Measurements from ENCODE around the gene NOTUM. TPM values are rescaled to one million over a fixed set of nuclear protein-coding genes. Genes with fewer than 3 reads are reported as not detected.

Gene NOTUM
- total RNA-seq, 2 experiments from 2014 or later, result 0.41 to 0.49 TPM

DNA sequence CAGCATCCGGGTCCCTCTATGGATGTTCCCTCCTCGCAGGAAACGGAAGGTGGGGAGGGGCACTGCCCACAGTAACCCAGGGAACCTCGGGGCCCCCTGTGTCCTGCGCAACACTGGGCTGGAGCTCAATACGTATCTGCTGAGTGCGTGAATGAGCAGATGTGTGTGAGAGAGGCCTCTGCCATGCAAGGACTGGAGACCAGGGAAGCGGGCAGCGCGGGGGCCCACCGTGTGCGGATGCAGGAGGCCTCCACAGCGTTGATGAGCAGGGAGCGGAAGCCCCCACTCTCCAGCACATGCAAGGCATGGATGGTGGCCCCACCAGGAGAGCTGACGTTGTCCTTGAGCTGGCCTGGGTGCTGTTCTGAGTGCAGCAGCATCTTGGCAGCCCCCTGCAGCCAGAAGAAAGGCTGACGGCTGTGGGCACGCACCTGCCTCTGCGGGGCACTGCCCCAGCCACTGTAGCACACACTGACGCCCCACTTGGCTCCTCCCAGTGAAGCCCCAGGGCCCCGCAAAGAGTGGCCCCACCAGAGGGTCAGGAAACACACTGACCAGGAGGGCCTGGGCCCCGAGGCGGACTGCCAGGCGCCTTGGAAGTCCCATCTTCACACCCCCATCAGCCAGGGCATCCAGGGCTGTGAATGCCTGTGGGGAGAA lies 26.8 kb downstream of the NOTUM start:
- DNase-seq (no peak), ATAC-seq (no peak)
- Mint-ChIP-seq H3K27ac (no peak overlapping the region), H3K4me1 (ENCODE audit: low read depth) (peaks cover 41% of the 10 kb centered on the region), H3K27me3 (peaks cover 2% of the 10 kb centered on the region), H3K9me3 (no peaks in the 10 kb centered on the region), H3K36me3 (ENCODE audit: low read depth) (peaks cover 39% of the 10 kb centered on the region), H3K4me3 (peak overlapping the region; percentile 5)
- intact Hi-C loops (cut with micrococcal nuclease), result no loop called here
- POLR2A ChIA-PET, result interaction anchor here (0.8 to 2.8 kb wide), 3 partner anchors 9 to 68 kb away, joined by 3 to 12 read pairs (median 4); no protein-coding TSS in a partner anchor
- CTCF ChIA-PET, result interaction anchor here (1.0 to 1.6 kb wide), 2 partner anchors 64 to 86 kb away, joined by 3 to 4 read pairs; no protein-coding TSS in a partner anchor
- TF ChIP-seq, protein P1, sequence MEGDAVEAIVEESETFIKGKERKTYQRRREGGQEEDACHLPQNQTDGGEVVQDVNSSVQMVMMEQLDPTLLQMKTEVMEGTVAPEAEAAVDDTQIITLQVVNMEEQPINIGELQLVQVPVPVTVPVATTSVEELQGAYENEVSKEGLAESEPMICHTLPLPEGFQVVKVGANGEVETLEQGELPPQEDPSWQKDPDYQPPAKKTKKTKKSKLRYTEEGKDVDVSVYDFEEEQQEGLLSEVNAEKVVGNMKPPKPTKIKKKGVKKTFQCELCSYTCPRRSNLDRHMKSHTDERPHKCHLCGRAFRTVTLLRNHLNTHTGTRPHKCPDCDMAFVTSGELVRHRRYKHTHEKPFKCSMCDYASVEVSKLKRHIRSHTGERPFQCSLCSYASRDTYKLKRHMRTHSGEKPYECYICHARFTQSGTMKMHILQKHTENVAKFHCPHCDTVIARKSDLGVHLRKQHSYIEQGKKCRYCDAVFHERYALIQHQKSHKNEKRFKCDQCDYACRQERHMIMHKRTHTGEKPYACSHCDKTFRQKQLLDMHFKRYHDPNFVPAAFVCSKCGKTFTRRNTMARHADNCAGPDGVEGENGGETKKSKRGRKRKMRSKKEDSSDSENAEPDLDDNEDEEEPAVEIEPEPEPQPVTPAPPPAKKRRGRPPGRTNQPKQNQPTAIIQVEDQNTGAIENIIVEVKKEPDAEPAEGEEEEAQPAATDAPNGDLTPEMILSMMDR (IDR thresholded peaks at IDR 0.05), result no peak

DNA sequence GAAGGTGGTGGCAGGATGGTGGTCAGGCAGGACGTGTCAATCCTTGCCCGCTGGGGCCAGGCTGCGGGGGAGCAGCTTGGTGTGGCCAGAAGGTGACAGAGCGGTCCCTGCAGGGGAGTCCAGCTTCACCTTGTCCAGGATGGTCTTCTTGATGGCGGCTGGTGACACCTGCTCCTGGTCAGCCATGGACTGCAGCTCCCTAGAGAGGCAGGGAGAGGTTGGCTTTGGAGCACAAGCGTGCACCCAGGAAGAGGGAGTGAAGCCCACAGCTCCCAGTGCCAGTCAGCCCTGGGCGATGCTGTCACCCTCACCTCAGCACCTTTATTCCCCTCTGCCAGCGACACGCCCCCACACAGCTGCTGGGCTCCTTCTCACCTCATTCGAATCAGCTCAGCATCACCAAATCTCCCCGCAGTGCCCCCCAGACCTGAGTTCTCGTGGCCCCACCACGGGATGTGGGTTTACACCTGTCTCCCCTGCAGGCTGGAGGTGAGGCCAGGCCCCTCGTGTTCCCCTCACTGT lies 27.7 kb downstream of the NOTUM start:
- peak; percentile 39 for DNase-seq
- Mint-ChIP-seq H3K36me3 (ENCODE audit: low read depth) (peaks cover 39% of the 10 kb centered on the region), H3K4me3 (no peak overlapping the region), H3K9me3 (no peaks in the 10 kb centered on the region), H3K27ac (no peak overlapping the region), H3K4me1 (ENCODE audit: low read depth) (peaks cover 43% of the 10 kb centered on the region), H3K27me3 (peaks cover 5% of the 10 kb centered on the region)
- CTCF ChIA-PET, result interaction anchor here (1.0 kb wide), 1 partner anchor 87 kb away, joined by 3 read pairs; no protein-coding TSS in a partner anchor
- intact Hi-C loops (cut with micrococcal nuclease), result no loop called here
- POLR2A ChIA-PET, result interaction anchor here (1.5 to 2.8 kb wide), 2 partner anchors 10 to 16 kb away, joined by 3 to 12 read pairs; no protein-coding TSS in a partner anchor
- ATAC-seq, result no peak
- TF ChIP-seq, protein P1 (IDR thresholded peaks at IDR 0.05), result no peak

DNA sequence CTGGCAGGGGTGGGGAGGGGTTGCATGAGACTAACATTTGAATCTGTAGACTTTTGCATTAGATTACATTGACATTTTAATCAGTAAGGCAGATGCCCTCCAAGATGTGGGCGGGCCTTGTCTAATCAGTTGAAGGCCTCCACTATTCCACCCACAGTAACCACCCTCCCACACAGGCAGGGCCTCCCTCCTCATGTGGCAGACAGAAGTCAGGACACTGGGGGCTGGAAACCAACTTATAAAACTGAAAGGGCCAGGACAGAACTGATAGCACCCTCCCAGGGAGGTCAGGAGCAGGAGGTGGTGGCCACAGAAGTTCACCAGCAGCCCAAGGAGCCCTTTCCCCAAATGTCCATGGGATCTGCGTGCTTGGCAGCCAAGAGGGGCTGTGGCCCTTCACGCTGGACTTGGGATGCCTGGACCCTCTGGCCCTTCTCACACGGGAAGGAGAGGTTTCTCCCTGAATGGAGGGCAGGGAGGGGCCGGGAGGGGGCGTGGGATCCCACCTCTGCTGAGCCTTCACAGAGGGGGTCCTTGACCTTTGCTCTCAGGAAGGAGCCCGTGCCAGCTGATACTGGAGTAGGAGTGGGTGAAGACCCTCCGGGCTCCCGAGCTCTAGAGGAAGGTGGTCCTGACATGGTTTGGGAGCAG lies 28.5 kb downstream of the NOTUM start:
- H3K36me3 Mint-ChIP-seq (ENCODE audit: low read depth), result peaks cover 39% of the 10 kb centered on the region
- H3K27ac Mint-ChIP-seq, result no peak overlapping the region
- H3K4me3 Mint-ChIP-seq, result no peak overlapping the region
- ATAC-seq, result no peak
- no peak for DNase-seq
- ChIA-PET POLR2A (no interaction called here), CTCF (interaction anchor here (2.2 kb wide), 1 partner anchor 27 kb away, joined by 7 read pairs; no protein-coding TSS in a partner anchor)
- peaks cover 38% of the 10 kb centered on the region for H3K4me1 Mint-ChIP-seq (ENCODE audit: low read depth)
- no peaks in the 10 kb centered on the region for H3K9me3 Mint-ChIP-seq
- TF ChIP-seq, protein P1 (IDR thresholded peaks at IDR 0.05), result no peak
- H3K27me3 Mint-ChIP-seq, result peaks cover 5% of the 10 kb centered on the region
- intact Hi-C loops (cut with micrococcal nuclease), result no loop called here

DNA sequence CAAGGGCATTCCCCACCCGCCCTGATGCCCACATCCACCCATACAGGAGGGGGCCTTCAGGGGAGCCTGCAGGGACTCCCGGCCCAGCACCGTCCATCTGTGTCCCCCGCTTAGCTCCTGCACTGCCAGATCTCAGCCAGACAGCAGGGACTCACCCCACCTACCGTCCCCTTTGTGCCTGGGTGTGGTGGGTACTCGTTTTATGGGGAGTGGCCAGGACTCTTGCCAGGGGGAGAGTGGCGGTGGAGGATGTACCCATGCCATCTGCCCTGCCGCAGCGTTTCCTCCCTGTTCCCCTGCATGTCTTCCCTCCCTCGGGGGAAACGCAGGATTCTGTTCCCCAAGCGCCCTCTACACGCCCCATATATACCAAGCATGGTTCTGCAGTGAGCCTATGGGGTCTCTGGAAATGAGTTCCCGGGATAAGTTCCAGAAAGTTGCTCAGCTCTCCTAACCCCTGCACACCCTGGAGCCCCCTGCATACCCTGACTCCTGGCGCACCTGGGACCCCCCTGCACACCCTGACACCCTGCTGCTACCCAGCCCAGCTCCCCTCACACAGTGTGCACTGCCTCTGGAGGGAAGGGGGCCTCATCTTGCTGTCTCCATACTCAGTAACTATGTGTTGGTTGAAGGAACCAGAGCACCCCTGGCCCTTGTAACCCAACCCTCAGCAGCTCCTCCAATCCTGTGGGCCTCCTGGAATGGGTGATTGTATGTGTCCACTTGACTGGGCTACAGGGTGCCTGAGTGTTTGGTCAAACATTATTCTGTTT lies 29.2 kb downstream of the NOTUM start:
- Mint-ChIP-seq H3K27ac (no peak overlapping the region), H3K36me3 (ENCODE audit: low read depth) (peaks cover 39% of the 10 kb centered on the region), H3K4me3 (no peak overlapping the region), H3K4me1 (ENCODE audit: low read depth) (peaks cover 38% of the 10 kb centered on the region), H3K9me3 (no peaks in the 10 kb centered on the region), H3K27me3 (peaks cover 5% of the 10 kb centered on the region)
- ATAC-seq (no peak), DNase-seq (no peak)
- TF ChIP-seq, protein P1 (IDR thresholded peaks at IDR 0.05), result no peak
- ChIA-PET POLR2A (interaction anchor here (0.8 to 1.4 kb wide), 2 partner anchors 60 to 167 kb away, joined by 3 to 5 read pairs; no protein-coding TSS in a partner anchor), CTCF (interaction anchor here (2.2 kb wide), 1 partner anchor 28 kb away, joined by 7 read pairs; no protein-coding TSS in a partner anchor)
- intact Hi-C loops (cut with micrococcal nuclease), result no loop called here

Data from activated CD8-positive, alpha-beta T cell treated with anti-CD3 and anti-CD28 coated beads for 36 hours (primary cell).